ENCODE measurements around the gene ABHD6.

Gene ABHD6

GRCh38 chr3:58191361-58191991 is 46.1 kb upstream of the ABHD6 start:
- H3K4me3 ChIP-seq (ENCODE audit: low read depth, low read length) = no peak overlapping the region
- DNase-seq (ENCODE audit: low read depth) = no peak
- no peak for TF ChIP-seq CTCF (conservative IDR thresholded peaks at IDR 0.05; ENCODE audit: low read depth, low read length)

- DNase-seq (ENCODE audit: low read depth) = no peak
- no peak overlapping the region for H3K4me3 ChIP-seq (ENCODE audit: low read depth, low read length)
- no peak for TF ChIP-seq CTCF (conservative IDR thresholded peaks at IDR 0.05; ENCODE audit: low read depth, low read length)
These were observed 45.5 kb upstream of the ABHD6 start for GRCh38 chr3:58192069-58192468.

- DNase-seq (ENCODE audit: low read depth) = no peak
- no peak overlapping the region for H3K4me3 ChIP-seq (ENCODE audit: low read depth, low read length)
- no peak for TF ChIP-seq CTCF (conservative IDR thresholded peaks at IDR 0.05; ENCODE audit: low read depth, low read length)
These were observed 43.7 kb upstream of the ABHD6 start for GRCh38 chr3:58193682-58194407.

- TF ChIP-seq CTCF (conservative IDR thresholded peaks at IDR 0.05; ENCODE audit: low read depth, low read length) = no peak
- DNase-seq (ENCODE audit: low read depth) = no peak
- H3K4me3 ChIP-seq (ENCODE audit: low read depth, low read length) = no peak overlapping the region
These were observed 40.0 kb upstream of the ABHD6 start for GRCh38 chr3:58197588-58197987.

GRCh38 chr3:58198362-58198761 is 39.2 kb upstream of the ABHD6 start:
- no peak overlapping the region for H3K4me3 ChIP-seq (ENCODE audit: low read depth, low read length)
- DNase-seq (ENCODE audit: low read depth) = peak; percentile 65
- no peak for TF ChIP-seq CTCF (conservative IDR thresholded peaks at IDR 0.05; ENCODE audit: low read depth, low read length)

GRCh38 chr3:58198804-58199203 is 38.8 kb upstream of the ABHD6 start:
- no peak overlapping the region for H3K4me3 ChIP-seq (ENCODE audit: low read depth, low read length)
- no peak for TF ChIP-seq CTCF (conservative IDR thresholded peaks at IDR 0.05; ENCODE audit: low read depth, low read length)
- DNase-seq (ENCODE audit: low read depth) = no peak
